K562 (cell line): Measurements from ENCODE around the gene GJA5. TPM values are rescaled to one million over a fixed set of nuclear protein-coding genes. Genes with fewer than 3 reads are reported as not detected.

Experiments used
- ATAC-seq: fragments of 200-7000 bp; cut with Tn5 transposase; 3 replicates; pipeline ENCODE4 v1.9.1; 2020; ENCODE audit warnings: moderate library complexity
- BruUV-seq: library from RNA; stranded (reverse); fragments of 400-500 nt; replicated peaks from 2 replicates; lab custom pipeline; 2021; lab: Mats Ljungman, UMichigan
- CTCF ChIA-PET: fragments of 300-600 bp; formaldehyde crosslinking; extraction: SDS; loops from one replicate; lab custom pipeline; 2021; ENCODE audit warnings: low intra/inter-chr PET ratio; lab: Yijun Ruan, JAX
- POLR2A ChIA-PET: fragments of 300-600, 350-650 bp; sonication (Branson Sonifier 250); formaldehyde crosslinking; extraction: SDS; loops from one replicate; lab custom pipeline; 2021; ENCODE audit warnings: antibody characterized with exemption, inconsistent platforms; lab: Yijun Ruan, JAX
- DNase-seq, 4 experiments: peaks; one replicate each; pipeline versions ENCODE4 v3.0.0 to v3.0.0-alpha.2; 2011 to 2018; ENCODE audit warnings: low spot score in 3 of 4, mixed read lengths in 3 of 4; ENCODE audit errors: extremely low read depth in 1 of 4
- FAIRE-seq: peaks from 2 replicates; lab custom pipeline; 2011; peaks lifted over from hg19 to GRCh38; lab: Jason Lieb, UNC
- H2AFZ ChIP-seq: 2 replicates; pipeline ENCODE4 v1.6.0; 2011; ENCODE audit warnings: low read depth, low read length, control low read depth, inconsistent platforms
- H3K27ac ChIP-seq: fragments of 200-600 bp; 3 replicates; pipeline ENCODE4 v1.8.0; 2011; ENCODE audit warnings: low read depth, mild to moderate bottlenecking, control low read depth, inconsistent platforms, low read length, moderate library complexity, mixed read lengths; ENCODE audit errors: extremely low read depth
- H3K27me3 ChIP-seq, 2 experiments: fragments of 300-600 bp in 1 of 2; 2 replicates in 1 of 2; 3 replicates in 1 of 2; pipeline versions ENCODE4 v1.6.0 to v1.8.0; 2011; ENCODE audit warnings: inconsistent platforms in 2 of 2, low read length in 2 of 2, mild to moderate bottlenecking in 1 of 2, mixed read lengths in 1 of 2, moderate library complexity in 1 of 2; ENCODE audit not compliant: control insufficient read depth in 2 of 2, insufficient read depth in 2 of 2
- H3K36me3 ChIP-seq: fragments of 300-600 bp; 3 replicates; pipeline ENCODE4 v1.8.0; 2011; ENCODE audit warnings: mild to moderate bottlenecking, low read length, inconsistent platforms; ENCODE audit not compliant: control insufficient read depth, insufficient read depth
- H3K4me1 ChIP-seq, 2 experiments: fragments of 200-600 bp in 1 of 2; replicated peaks in 1 of 2; 2 replicates in 1 of 2; 3 replicates in 1 of 2; pipeline versions ENCODE4 v1.5.1 to v1.8.0; 2011; ENCODE audit warnings: inconsistent platforms in 2 of 2, low read length in 2 of 2, mild to moderate bottlenecking in 1 of 2, mixed read lengths in 1 of 2, moderate library complexity in 1 of 2; ENCODE audit not compliant: control insufficient read depth in 2 of 2, insufficient read depth in 2 of 2
- H3K4me2 ChIP-seq: 2 replicates; pipeline ENCODE4 v1.6.1; 2011; ENCODE audit warnings: low read length, control low read depth, inconsistent platforms, mixed read lengths; ENCODE audit not compliant: insufficient read depth
- H3K4me3 ChIP-seq: fragments of 200-600 bp; sonication (generic), shearing (Covaris generic); 2 replicates; pipeline ENCODE4 v1.5.1; 2016; ENCODE audit warnings: control low read depth, inconsistent platforms
- H3K79me2 ChIP-seq: fragments of 200-600 bp; 3 replicates; pipeline ENCODE4 v1.8.0; 2011; ENCODE audit warnings: low read length, inconsistent platforms; ENCODE audit not compliant: control insufficient read depth, insufficient read depth
- H3K9ac ChIP-seq, 2 experiments: 2 replicates each; pipeline versions ENCODE4 v1.6.0 to v1.6.1; 2011; ENCODE audit warnings: low read depth in 2 of 2, low read length in 2 of 2, control low read depth in 1 of 2, inconsistent platforms in 1 of 2, mild to moderate bottlenecking in 1 of 2, mixed read lengths in 1 of 2; ENCODE audit not compliant: insufficient read depth in 1 of 2
- H3K9me1 ChIP-seq: one replicate; pipeline ENCODE4 v1.6.0; 2011; ENCODE audit warnings: inconsistent platforms, mild to moderate bottlenecking, low read length, moderate library complexity; ENCODE audit not compliant: control insufficient read depth, insufficient read depth
- H3K9me3 ChIP-seq: replicated peaks from 2 replicates; pipeline ENCODE4 v1.5.1; 2011; ENCODE audit warnings: low read depth, low read length, inconsistent platforms; ENCODE audit not compliant: control insufficient read depth, insufficient read depth
- H4K20me1 ChIP-seq: replicated peaks from 2 replicates; pipeline ENCODE4 v1.6.1; 2011; ENCODE audit warnings: low read length, inconsistent platforms, mixed read lengths; ENCODE audit not compliant: control insufficient read depth, insufficient read depth
- ARID1B ChIP-seq: fragments of 450-650 bp; IDR thresholded peaks from 2 replicates; pipeline ENCODE4 v1.6.1; 2016; ENCODE audit warnings: antibody characterized with exemption, mild to moderate bottlenecking, inconsistent platforms
- EGR1 ChIP-seq: fragments of 450-650 bp; conservative IDR thresholded peaks from 2 replicates; pipeline ENCODE4 v1.6.1; 2017; ENCODE audit warnings: mild to moderate bottlenecking
- MYC ChIP-seq, 2 experiments: fragments of 250-450 bp in 1 of 2; sonication (Bioruptor Pico) in 1 of 2; IDR thresholded peaks; 2 replicates each; pipeline versions ENCODE4 v1.5.1 to v1.6.1; 2012 to 2021; ENCODE audit warnings: low read depth in 2 of 2, borderline replicate concordance in 1 of 2, improper control_type of control experiment in 1 of 2, low read length in 1 of 2, mild to moderate bottlenecking in 1 of 2, moderate library complexity in 1 of 2
- RBM34 ChIP-seq: fragments of 200-400 bp; formaldehyde crosslinking; IDR thresholded peaks from 2 replicates; pipeline ENCODE4 v1.6.1; 2018; ENCODE audit warnings: low read length, borderline replicate concordance; ENCODE audit not compliant: insufficient read depth
- WGBS: fragments of 100-300 bp; shearing (Covaris generic); methylation state at CpG from one replicate; pipeline ENCODE4 v1.1.6; 2016; ENCODE audit warnings: low coverage, mixed read lengths; ENCODE audit not compliant: insufficient coverage; ENCODE audit errors: missing lambda C conversion rate; 5-methylcytosine and 5-hydroxymethylcytosine counted together
- in situ Hi-C: fragments of 300-500 bp; cut with MboI; formaldehyde crosslinking; loops from 4 replicates; pipeline ENCODE4 v1.15.0; 2018; ENCODE audit warnings: inconsistent platforms, mixed read lengths
- intact Hi-C: fragments of 100-400 bp; cut with micrococcal nuclease; formaldehyde crosslinking; loops from 2 replicates; pipeline ENCODE4 v1.14.2; 2022
- polyA plus RNA-seq, 8 experiments: library from polyadenylated mRNA; depleted of rRNA in 4 of 8; stranded (reverse) in 5 of 8; unstranded in 3 of 8; fragments of >200 nt; fragmentation: Nextera tagmentation in 2 of 8; fragmentation: Illumina TruSeq in 1 of 8; extraction: Ambion mirVana in 2 of 8; extraction: Trizol in 1 of 8; gene quantifications; 2 replicates each; pipeline versions ENCODE4 v1.2.1 to v1.2.3, GENCODE V29; 2011 to 2014; ENCODE audit warnings: inconsistent platforms in 1 of 8, missing spikeins in 1 of 8
- total RNA-seq, 7 experiments: library from RNA; depleted of rRNA in 6 of 7; stranded (reverse); fragments of >200 nt in 6 of 7; fragmentation: Illumina TruSeq in 2 of 7; extraction: Trizol in 2 of 7; gene quantifications; 2 replicates each; pipeline versions ENCODE4 v1.2.1 to v1.2.3, GENCODE V29; 2011 to 2021; ENCODE audit warnings: low replicate concordance in 1 of 7
- TF ChIP-seq, protein P1 (sequence below): fragments of 450-650 bp; formaldehyde crosslinking; IDR thresholded peaks from 2 replicates; pipeline ENCODE4 v1.4.0; 2020; ENCODE audit warnings: mild to moderate bottlenecking, moderate library complexity
- TF ChIP-seq, protein P2 (sequence below): sonication (generic); formaldehyde crosslinking; IDR thresholded peaks from 2 replicates; pipeline ENCODE4 v1.8.0; 2022; ENCODE audit warnings: mild to moderate bottlenecking, missing genetic modification reagents

GJA5 gene
- total and polyA plus RNA-seq, 9 of the 15 experiments (the other 6 are each of a cell fraction or from before 2014, with no cell fraction given): 0.07 TPM; not detected in 7

DNA sequence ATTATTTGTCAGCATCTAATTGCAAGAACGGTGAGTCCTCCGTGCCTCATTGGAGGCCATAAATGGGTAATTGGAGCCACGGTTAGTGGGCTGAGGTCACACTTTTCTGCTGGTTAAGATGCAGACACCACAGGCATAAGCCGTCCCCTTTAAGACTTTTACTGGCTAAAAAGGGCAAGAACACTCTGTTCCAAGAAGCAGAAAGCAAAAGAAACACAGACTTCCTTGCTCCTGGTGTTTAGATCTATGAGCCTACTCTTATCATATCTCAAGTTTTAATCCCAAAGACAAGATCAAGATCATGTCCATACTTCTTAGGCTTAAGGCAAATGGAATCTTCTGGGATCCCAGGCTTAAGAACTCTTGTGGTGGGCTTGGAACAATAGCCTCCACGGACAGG is 17.3 kb upstream of the GJA5 start:
- H3K4me3 ChIP-seq: no peak overlapping the region
- WGBS: 0% methylated on average over 5 of the region's 5 CpGs
- no peak for ATAC-seq
- TF ChIP-seq MYC (IDR thresholded peaks at IDR 0.05; ENCODE audit: low read depth, low read length): no peak
- TF ChIP-seq MYC (CRISPR knock-in tag; IDR thresholded peaks at IDR 0.05; ENCODE audit: borderline replicate concordance, low read depth): no peak
- H3K4me1 ChIP-seq: no peaks in the 10 kb centered on the region; a peak in 1 of 5 replicates
- peaks cover 3 to 15% of the 10 kb centered on the region in 2 experiments; a peak in 3 of 5 replicates for H3K27me3 ChIP-seq
- H3K79me2 ChIP-seq: no peaks in the 10 kb centered on the region
- no peak for FAIRE-seq
- no peak for DNase-seq
- BruUV-seq: no TSS peak
- no peaks in the 10 kb centered on the region for H3K9me1 ChIP-seq
- intact Hi-C loops (no loop called here), in situ Hi-C loops (no loop called here)
- H3K27ac ChIP-seq: no peak overlapping the region
- H3K4me2 ChIP-seq: no peak overlapping the region
- POLR2A ChIA-PET: no interaction called here
- H3K9ac ChIP-seq: no peak overlapping the region
- no peaks in the 10 kb centered on the region for H3K36me3 ChIP-seq
- no peaks in the 10 kb centered on the region for H3K9me3 ChIP-seq
- CTCF ChIA-PET: no interaction called here
- H2AFZ ChIP-seq: no peak overlapping the region
- no peaks in the 10 kb centered on the region for H4K20me1 ChIP-seq

DNA sequence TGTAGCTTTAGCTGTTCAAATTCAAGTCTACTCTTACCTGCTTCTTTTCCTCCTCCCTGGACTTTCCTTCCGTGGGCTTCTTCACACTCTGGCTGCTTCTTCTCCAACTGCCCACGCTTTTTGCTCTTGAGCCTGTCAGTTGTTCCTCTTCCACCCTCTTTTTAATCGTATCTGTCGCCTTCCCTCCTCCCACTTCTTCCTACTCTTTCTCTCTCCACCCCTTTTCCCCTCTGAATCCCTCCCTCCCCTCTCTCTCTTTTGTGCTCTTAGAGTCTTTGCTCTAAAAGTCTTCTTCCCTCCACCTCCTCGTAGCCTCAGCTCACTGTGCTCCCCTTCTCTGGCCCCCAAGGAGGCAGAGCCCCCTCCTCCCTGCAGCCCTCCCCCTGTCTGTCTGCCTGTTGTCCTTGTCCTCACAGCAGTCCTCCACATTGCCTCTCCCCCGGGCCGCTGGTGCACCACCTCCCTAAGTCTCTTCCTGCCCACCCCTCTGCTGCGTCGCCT is 12.9 kb upstream of the GJA5 start:
- no peaks in the 10 kb centered on the region; the same call in 1 of the 2 replicates for H4K20me1 ChIP-seq
- H3K4me1 ChIP-seq: no peaks in the 10 kb centered on the region; a peak in 1 of 5 replicates
- BruUV-seq: no TSS peak
- no peak overlapping the region for H3K9ac ChIP-seq
- no peaks in the 10 kb centered on the region for H3K9me1 ChIP-seq
- no peaks in the 10 kb centered on the region for H3K9me3 ChIP-seq
- no peaks in the 10 kb centered on the region for H3K79me2 ChIP-seq
- FAIRE-seq (no peak), ATAC-seq (no peak), DNase-seq (peak in 1 of 4 experiments; percentile 3)
- H3K36me3 ChIP-seq: no peaks in the 10 kb centered on the region
- 0% methylated on average over 8 of the region's 9 CpGs for WGBS
- POLR2A ChIA-PET: no interaction called here
- no peak overlapping the region for H3K4me2 ChIP-seq
- in situ Hi-C loops: no loop called here
- H3K4me3 ChIP-seq: no peak overlapping the region
- TF ChIP-seq RBM34 (no peak), ARID1B (no peak), EGR1 (peak; percentile 64)
- TF ChIP-seq, protein P1, sequence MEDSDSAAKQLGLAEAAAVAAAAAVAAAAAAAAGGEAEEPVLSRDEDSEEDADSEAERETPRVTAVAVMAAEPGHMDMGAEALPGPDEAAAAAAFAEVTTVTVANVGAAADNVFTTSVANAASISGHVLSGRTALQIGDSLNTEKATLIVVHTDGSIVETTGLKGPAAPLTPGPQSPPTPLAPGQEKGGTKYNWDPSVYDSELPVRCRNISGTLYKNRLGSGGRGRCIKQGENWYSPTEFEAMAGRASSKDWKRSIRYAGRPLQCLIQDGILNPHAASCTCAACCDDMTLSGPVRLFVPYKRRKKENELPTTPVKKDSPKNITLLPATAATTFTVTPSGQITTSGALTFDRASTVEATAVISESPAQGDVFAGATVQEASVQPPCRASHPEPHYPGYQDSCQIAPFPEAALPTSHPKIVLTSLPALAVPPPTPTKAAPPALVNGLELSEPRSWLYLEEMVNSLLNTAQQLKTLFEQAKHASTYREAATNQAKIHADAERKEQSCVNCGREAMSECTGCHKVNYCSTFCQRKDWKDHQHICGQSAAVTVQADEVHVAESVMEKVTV (CRISPR knock-in tag): no peak
- TF ChIP-seq, protein P2, sequence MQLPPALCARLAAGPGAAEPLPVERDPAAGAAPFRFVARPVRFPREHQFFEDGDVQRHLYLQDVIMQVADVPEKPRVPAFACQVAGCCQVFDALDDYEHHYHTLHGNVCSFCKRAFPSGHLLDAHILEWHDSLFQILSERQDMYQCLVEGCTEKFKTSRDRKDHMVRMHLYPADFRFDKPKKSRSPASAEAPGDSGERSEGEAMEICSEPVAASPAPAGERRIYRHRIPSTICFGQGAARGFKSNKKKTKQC: no peak
- H2AFZ ChIP-seq: no peak overlapping the region
- H3K27me3 ChIP-seq: peaks cover 9 to 34% of the 10 kb centered on the region in 2 experiments; a peak in 3 of 5 replicates
- intact Hi-C loops: no loop called here
- no peak overlapping the region for H3K27ac ChIP-seq
- CTCF ChIA-PET: no interaction called here
